ENCODE results near the gene AGBL4. TPM values are rescaled to one million over a fixed set of nuclear protein-coding genes. Genes with fewer than 3 reads are reported as not detected.
A peak's percentile ranks its signal among the peaks of the same experiment; 100 is the strongest.

AGBL4 gene
- total RNA-seq, 1 experiment from 2014 or later = not detected

DNA sequence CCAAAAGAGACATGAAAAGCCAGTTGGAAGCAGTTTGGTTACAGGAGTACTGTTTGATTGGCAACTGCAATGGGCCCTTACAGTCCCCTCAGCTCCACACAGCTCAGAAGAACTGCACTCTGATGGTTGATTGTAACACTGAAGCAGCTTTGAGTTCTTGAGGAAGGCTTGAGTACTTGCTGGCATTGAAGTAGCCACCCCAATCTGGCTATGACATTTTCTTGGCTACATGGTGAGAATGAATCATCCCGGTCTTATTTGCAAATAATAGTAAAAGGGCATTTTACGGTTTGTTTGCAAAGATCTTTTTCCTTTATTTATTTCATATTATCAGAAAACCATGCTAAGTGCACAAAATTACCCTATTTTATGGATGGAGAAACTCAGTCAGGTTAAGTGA lies 1087.3 kb downstream of the AGBL4 start:
- POLR2A ChIA-PET = no interaction called here
- Mint-ChIP-seq H3K27me3 (ENCODE audit: insufficient read depth, unreplicated experiment) (no peaks in the 10 kb centered on the region), H3K9me3 (ENCODE audit: unreplicated experiment) (no peaks in the 10 kb centered on the region), H3K4me3 (ENCODE audit: unreplicated experiment) (no peak overlapping the region), H3K4me1 (ENCODE audit: low read depth, unreplicated experiment) (no peaks in the 10 kb centered on the region), H3K36me3 (ENCODE audit: insufficient read depth, unreplicated experiment) (no peaks in the 10 kb centered on the region), H3K27ac (ENCODE audit: unreplicated experiment) (no peak overlapping the region)
- no peaks in the 10 kb centered on the region for H3K27me3 ChIP-seq (replicated peaks; ENCODE audit: control insufficient read depth, insufficient read depth, low read length)
- no peak for DNase-seq
- H3K4me3 ChIP-seq (ENCODE audit: low read depth, low read length) = no peak overlapping the region
- intact Hi-C loops (cut with micrococcal nuclease; ENCODE audit: unreplicated experiment) = no loop called here
- no peaks in the 10 kb centered on the region for H3K9me3 ChIP-seq
- TF ChIP-seq, protein P1, sequence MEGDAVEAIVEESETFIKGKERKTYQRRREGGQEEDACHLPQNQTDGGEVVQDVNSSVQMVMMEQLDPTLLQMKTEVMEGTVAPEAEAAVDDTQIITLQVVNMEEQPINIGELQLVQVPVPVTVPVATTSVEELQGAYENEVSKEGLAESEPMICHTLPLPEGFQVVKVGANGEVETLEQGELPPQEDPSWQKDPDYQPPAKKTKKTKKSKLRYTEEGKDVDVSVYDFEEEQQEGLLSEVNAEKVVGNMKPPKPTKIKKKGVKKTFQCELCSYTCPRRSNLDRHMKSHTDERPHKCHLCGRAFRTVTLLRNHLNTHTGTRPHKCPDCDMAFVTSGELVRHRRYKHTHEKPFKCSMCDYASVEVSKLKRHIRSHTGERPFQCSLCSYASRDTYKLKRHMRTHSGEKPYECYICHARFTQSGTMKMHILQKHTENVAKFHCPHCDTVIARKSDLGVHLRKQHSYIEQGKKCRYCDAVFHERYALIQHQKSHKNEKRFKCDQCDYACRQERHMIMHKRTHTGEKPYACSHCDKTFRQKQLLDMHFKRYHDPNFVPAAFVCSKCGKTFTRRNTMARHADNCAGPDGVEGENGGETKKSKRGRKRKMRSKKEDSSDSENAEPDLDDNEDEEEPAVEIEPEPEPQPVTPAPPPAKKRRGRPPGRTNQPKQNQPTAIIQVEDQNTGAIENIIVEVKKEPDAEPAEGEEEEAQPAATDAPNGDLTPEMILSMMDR (IDR thresholded peaks at IDR 0.05; ENCODE audit: insufficient read depth in 1 of 2, low read depth in 1 of 2, low read length in 1 of 2, severe bottlenecking in 1 of 2, unreplicated experiment in 1 of 2) = no peak
- no peaks in the 10 kb centered on the region for H3K36me3 ChIP-seq (ENCODE audit: control insufficient read depth, insufficient read depth, low read length)
- no peaks in the 10 kb centered on the region for H3K4me1 ChIP-seq
- CTCF ChIA-PET = no interaction called here
- no TSS peak for BruUV-seq (replicated peaks)

- DNase-seq = no peak
- POLR2A ChIA-PET = no interaction called here
- TF ChIP-seq, protein P1 (IDR thresholded peaks at IDR 0.05; ENCODE audit: insufficient read depth in 1 of 2, low read depth in 1 of 2, low read length in 1 of 2, severe bottlenecking in 1 of 2, unreplicated experiment in 1 of 2) = no peak
- Histone ChIP-seq H3K36me3 (ENCODE audit: control insufficient read depth, insufficient read depth, low read length) (no peaks in the 10 kb centered on the region), H3K9me3 (no peaks in the 10 kb centered on the region), H3K27me3 (replicated peaks; ENCODE audit: control insufficient read depth, insufficient read depth, low read length) (no peaks in the 10 kb centered on the region), H3K4me1 (no peaks in the 10 kb centered on the region), H3K4me3 (ENCODE audit: low read depth, low read length) (no peak overlapping the region)
- H3K4me1 Mint-ChIP-seq (ENCODE audit: low read depth, unreplicated experiment) = no peaks in the 10 kb centered on the region
- H3K27ac Mint-ChIP-seq (ENCODE audit: unreplicated experiment) = no peak overlapping the region
- no peak overlapping the region for H3K4me3 Mint-ChIP-seq (ENCODE audit: unreplicated experiment)
- H3K27me3 Mint-ChIP-seq (ENCODE audit: insufficient read depth, unreplicated experiment) = no peaks in the 10 kb centered on the region
- peaks cover 1% of the 10 kb centered on the region for H3K9me3 Mint-ChIP-seq (ENCODE audit: unreplicated experiment)
- no TSS peak for BruUV-seq (replicated peaks)
- no peaks in the 10 kb centered on the region for H3K36me3 Mint-ChIP-seq (ENCODE audit: insufficient read depth, unreplicated experiment)
- intact Hi-C loops (cut with micrococcal nuclease; ENCODE audit: unreplicated experiment) = no loop called here
- CTCF ChIA-PET = no interaction called here
Measured at GRCh38 chr1:48932366-48932765, 1091.4 kb downstream of the AGBL4 start.

- no peaks in the 10 kb centered on the region for H3K36me3 ChIP-seq (ENCODE audit: control insufficient read depth, insufficient read depth, low read length)
- Mint-ChIP-seq H3K4me3 (ENCODE audit: unreplicated experiment) (no peak overlapping the region), H3K9me3 (ENCODE audit: unreplicated experiment) (peaks cover 6% of the 10 kb centered on the region), H3K4me1 (ENCODE audit: low read depth, unreplicated experiment) (no peaks in the 10 kb centered on the region), H3K36me3 (ENCODE audit: insufficient read depth, unreplicated experiment) (no peaks in the 10 kb centered on the region), H3K27me3 (ENCODE audit: insufficient read depth, unreplicated experiment) (no peaks in the 10 kb centered on the region), H3K27ac (ENCODE audit: unreplicated experiment) (no peak overlapping the region)
- peak in 1 of 2 experiments; percentile 1 for DNase-seq
- ChIA-PET CTCF (no interaction called here), POLR2A (no interaction called here)
- TF ChIP-seq, protein P1 (IDR thresholded peaks at IDR 0.05; ENCODE audit: insufficient read depth in 1 of 2, low read depth in 1 of 2, low read length in 1 of 2, severe bottlenecking in 1 of 2, unreplicated experiment in 1 of 2) = no peak
- intact Hi-C loops (cut with micrococcal nuclease; ENCODE audit: unreplicated experiment) = no loop called here
- no peaks in the 10 kb centered on the region for H3K4me1 ChIP-seq
- H3K27me3 ChIP-seq (replicated peaks; ENCODE audit: control insufficient read depth, insufficient read depth, low read length) = no peaks in the 10 kb centered on the region
- H3K9me3 ChIP-seq = no peaks in the 10 kb centered on the region
- BruUV-seq (replicated peaks) = no TSS peak
- H3K4me3 ChIP-seq (ENCODE audit: low read depth, low read length) = no peak overlapping the region
Measured at GRCh38 chr1:48931506-48932192, 1092.1 kb downstream of the AGBL4 start.
